Measurements from ENCODE around the gene TMEM178B.
"Not testable (repeated sequence)": the region's sequence is repeated elsewhere in the genome, so short reads cannot be mapped to it uniquely, and the experiment has no call there.

Gene TMEM178B

GRCh38 chr7:141142058-141142457 is 68.2 kb downstream of the TMEM178B start:
- DNase-seq (ENCODE audit: low read depth, low spot score), result no peak

GRCh38 chr7:141144921-141145629 is 71.2 kb downstream of the TMEM178B start:
- no peak for DNase-seq (ENCODE audit: low read depth, low spot score)

DNA sequence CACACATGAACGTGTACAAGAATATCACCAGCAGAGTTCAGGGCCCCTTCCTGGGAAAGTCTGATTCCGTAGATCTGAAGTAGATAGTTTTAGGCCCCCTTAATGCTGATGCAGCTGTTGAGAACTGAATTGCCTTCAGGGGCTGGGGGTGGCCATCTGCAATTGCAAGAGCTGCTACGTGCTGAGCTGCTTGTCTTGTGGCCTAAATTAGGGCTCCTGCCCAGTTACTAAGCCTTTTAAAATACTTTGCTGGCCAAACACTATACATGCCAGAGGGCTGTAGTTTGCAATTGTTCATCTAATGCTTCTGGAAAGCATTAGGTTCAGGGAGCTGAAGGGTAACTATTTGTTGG is 71.7 kb downstream of the TMEM178B start:
- DNase-seq (ENCODE audit: low read depth, low spot score), result no peak

GRCh38 chr7:141147482-141147881 is 73.6 kb downstream of the TMEM178B start:
- DNase-seq (ENCODE audit: low read depth, low spot score), result no peak

DNA sequence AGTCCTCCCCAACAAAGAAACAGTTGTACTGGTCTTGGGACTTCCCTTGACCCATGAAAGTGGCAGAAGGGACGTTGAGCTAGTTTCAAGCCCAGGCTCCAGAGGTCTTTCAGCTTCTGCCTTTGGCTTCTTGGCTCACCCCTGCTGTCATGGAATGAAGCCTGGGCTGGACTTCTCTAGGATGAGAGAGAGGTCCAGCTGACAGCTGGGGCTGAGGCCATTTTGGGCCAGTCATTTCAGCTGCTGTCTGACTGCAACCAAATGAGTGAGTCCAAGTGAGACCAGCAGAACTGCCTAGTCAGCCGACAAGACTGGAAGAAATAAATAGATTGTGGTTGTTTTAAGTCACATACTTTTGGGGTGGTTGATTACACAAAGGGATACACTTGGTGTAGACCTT is 76.6 kb downstream of the TMEM178B start:
- DNase-seq (ENCODE audit: low read depth, low spot score), result no peak

GRCh38 chr7:141151746-141152145 is 77.9 kb downstream of the TMEM178B start:
- no peak for DNase-seq (ENCODE audit: low read depth, low spot score)

DNA sequence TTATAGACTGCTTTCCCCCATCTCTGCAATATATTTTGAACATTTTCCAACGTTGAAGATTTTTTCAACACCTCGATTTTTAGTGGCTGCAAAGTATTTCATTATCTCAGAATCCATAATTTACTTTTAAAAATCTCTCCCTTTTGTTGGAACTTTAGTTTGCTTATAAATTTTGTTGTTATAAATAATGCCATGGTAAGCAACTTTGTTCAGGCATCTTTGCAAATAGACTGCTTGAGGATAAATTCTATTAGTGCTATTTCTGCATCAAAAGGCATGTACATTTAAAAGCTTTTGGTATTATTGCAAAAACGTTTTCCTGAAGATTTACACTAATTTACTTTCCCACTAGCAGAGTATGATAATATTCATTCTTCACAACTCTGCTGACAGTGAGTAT is 79.4 kb downstream of the TMEM178B start:
- no peak for DNase-seq (ENCODE audit: low read depth, low spot score)

DNA sequence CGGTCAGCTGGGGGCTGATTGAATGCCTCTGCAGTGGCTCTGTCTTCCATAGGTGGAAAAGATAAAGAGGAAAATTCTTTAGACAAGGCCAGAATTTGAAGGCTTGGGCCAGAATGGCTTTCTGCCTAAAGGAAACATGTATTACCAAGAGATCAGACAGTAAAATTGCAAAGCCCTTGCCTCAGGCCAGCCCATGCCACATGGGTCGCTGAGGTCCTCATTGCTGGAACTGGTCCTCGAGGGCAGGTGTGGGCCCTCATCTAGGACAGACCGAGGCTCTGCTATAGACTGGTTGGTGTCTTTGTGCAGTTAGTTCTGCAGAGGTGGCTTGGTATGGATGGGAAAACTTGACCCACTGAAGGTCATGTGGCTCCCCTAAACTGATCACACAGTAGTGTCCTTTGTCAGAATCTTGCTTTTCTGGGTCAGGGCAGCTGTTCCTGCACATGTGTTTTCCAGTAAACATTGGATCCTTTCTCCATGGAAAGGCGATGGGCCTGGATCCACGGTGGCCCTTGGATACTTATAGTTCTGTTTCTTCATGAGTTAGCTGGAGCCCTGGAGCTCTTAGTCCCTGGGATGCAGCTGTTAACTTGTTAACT is 80.4 kb downstream of the TMEM178B start:
- no peak for DNase-seq (ENCODE audit: low read depth, low spot score)

- no peak for DNase-seq (ENCODE audit: low read depth, low spot score)
These were observed 82.5 kb downstream of the TMEM178B start for GRCh38 chr7:141156407-141156806.

- DNase-seq (ENCODE audit: low read depth, low spot score), result no peak
These were observed 83.4 kb downstream of the TMEM178B start for GRCh38 chr7:141157138-141157765.

DNA sequence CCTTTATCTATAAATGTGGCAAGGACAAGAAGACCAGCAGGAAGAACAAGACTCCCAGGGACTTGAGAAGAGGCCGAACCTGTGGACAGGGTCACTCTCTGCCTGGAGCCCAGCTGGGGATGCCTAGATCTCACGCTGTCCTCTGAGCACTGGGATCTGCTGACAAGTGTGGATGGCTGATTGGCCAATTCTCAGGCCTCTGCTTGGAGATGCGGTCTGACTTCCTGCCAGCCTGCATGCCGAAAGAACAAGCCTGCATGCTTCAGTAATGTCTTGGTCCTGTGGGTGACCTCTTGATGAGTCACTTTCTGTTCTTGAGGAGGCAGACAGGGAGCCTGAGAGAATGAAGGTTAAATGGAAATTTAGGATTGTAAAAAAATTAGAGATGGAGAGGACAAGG is 84.7 kb downstream of the TMEM178B start:
- DNase-seq (ENCODE audit: low read depth, low spot score), result no peak

DNA sequence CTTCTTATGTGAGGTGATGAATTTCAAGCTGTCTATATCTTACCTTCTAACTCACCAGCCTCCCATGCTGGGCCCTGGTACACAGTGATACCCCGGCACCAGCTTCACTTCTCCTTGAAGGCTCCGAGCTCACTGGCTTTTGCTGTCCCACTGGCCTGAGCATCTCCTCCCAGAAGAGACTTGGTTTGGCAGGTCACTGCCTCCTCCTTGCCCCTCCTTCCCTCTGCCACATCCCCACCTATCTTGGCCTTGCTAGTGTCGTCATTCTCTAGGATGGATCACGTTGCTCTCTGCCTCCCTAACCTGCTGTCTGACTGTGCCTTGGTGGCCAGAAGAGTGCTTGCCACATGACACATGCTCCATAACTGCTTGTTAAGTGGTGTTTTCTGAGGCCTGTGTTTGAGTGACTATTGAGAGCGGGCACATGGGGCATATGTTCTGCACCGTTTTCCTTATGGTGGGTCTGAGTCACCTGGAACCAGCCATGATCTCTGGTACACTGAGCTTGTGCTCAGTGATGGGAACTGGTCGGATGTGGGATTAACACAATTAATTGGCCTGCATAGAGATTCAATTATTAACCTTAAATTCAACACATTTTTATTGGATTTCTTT is 86.5 kb downstream of the TMEM178B start:
- no peak for DNase-seq (ENCODE audit: low read depth, low spot score)

DNA sequence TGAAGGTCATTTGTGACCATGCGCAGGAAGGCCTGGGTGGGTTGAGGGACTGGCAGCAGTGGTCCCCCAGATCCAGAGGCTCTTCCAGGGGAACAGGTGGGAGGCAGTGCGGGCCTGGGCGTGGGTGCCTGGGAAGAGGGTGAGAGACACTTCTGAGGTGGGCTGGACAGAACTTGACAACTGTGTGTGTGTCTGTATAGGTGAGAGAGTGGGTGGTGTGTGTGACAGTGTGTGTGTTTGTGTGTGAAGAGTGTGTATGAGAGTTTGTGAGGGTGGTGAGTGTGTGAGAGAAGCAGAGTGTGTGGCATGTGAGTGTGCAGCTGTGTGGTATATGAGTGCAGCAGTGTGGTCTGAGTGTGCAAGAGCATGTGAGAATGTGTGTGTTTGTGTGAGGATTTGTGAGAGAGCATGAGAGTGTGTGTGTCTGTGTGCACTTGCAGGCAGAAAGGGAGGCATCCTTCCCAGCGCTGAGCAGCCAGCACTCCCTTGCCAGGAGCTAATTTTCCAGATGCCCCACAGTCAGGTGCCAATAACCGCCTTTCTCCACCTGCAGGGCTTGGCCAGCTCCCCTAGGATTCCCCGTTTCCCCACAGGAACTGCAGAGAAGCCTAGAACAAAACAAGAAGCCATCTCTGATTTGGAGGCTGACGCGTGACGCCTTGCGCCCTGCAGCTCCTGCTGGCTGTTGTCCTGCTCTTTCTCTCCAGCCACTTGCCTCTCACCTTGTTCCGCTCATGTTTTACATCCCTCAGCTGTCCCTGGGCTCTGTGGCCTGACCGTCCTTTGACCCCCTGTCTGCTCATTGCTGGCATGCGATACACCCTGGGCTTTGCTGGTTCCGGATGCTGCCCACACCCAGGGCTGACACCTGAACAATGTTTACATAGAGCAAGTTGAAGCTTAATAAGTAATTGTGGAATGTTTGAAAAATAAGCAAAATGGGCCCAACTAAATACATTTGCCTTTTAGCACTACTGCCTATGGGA is 88.0 kb downstream of the TMEM178B start:
- no peak for DNase-seq (ENCODE audit: low read depth, low spot score)

DNA sequence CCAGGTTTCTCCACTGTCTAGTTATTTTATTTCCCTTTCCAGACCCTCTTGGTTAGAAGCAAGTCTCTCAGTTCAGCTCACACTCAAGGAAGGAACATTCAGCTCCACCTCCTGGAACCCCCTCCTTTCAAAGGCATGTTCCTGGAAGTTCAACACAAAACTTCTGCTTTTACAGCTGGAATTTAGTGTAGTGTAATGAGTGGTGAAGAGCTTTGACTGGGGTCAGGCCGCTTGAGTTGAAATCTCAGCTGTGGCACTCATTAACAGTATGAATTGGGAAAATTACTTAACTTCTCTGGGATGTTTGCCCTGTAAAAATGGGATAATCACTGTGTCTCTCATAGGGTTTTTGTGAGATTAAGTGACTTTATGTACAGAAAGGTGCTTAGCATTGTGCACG is 91.7 kb downstream of the TMEM178B start:
- no peak for DNase-seq (ENCODE audit: low read depth, low spot score)

DNA sequence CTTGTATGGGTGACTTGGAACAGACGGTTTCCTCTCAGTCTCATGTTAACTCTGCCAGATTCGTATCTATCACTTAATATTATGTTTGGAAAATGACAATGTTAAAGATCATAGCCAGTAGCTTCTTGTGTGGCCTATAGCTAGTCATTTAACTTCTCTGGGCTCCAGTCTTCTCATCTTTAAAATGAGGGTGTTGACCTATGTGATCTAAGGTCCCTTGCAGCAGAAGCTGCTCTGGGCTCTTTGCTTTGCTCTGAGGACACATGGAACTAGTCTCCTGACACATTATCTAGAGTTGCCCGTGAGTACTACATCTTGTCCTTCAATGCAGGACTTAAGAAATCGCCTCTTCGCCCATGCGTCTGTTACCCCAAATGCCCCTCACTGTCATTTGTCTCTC is 93.1 kb downstream of the TMEM178B start:
- no peak for DNase-seq (ENCODE audit: low read depth, low spot score)

DNA sequence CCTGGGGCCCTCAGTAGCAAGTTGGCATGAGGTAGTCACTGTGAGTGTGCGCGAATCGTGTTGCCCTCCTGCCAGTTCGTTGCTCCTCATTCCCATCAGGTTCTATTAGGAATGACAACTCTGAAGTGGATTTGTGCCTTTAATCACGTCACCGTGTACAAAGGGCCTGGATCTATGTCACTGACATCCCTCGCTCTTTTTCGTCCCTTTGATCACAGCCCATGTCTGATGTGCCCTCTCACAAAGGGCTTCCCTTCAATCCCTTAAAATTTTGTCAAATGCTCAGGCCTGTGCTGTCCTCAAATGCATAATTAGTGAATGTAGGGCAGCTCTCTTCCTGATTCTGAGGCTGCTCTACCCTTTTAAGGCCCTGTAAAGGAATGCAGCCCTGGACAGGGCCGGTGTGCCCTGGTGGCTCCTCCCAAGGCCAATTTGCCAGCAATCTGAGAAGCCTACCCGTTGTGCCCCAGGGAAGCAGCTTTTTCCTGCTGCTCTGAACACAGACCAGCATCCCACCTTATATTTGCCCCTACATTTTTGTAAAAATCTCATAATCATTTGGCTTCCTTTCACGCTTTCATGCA is 93.6 kb downstream of the TMEM178B start:
- DNase-seq (ENCODE audit: low read depth, low spot score), result no peak

DNA sequence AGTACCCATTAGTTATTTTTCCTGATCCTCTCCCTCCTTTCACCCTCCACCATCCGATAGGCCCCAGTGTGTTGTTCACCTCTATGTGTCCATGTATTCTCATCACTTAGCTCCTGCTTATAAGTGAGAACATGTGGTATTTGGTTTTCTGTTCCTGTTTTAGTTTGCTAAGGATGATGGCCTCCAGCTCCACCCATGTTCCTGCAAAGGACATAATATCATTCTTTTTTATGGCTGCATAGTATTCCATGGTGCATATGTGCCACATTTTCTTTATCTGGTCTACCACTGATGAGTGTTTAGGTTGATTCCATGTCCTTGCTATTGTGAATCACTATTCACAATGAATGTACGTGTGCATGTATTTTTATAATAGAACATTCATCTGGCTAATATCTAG is 95.3 kb downstream of the TMEM178B start:
- not testable (repeated sequence) for DNase-seq (ENCODE audit: low read depth, low spot score)

GRCh38 chr7:141175728-141176127 is 101.9 kb downstream of the TMEM178B start:
- not testable (repeated sequence) for DNase-seq (ENCODE audit: low read depth, low spot score)

GRCh38 chr7:141177120-141177519 is 103.3 kb downstream of the TMEM178B start:
- not testable (repeated sequence) for DNase-seq (ENCODE audit: low read depth, low spot score)

- no peak for DNase-seq (ENCODE audit: low read depth, low spot score)
These were observed 104.7 kb downstream of the TMEM178B start for GRCh38 chr7:141178486-141179135.

DNA sequence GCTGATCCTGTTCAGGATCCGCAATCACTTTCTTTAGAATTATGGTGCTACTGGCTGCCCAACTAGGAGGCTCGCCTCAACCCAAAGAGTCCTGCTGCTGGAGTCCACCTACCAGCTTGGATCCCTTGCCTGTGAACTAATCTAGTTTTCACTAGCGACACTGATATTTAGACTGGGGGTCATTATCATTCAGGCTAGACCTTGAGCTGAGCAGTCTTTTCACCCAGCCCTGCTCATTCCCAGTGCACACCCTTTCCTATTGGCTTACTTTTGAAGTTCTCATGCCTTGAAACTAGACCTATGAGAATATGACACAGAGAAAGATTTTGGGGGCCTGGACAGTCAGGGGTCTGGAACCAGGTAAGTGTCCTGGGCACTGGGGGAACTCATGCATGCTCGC is 107.9 kb downstream of the TMEM178B start:
- DNase-seq (ENCODE audit: low read depth, low spot score), result no peak
